Fibroblast of villous mesenchyme (primary cell): ENCODE data around the gene FAM184B. TPM values are rescaled to one million over a fixed set of nuclear protein-coding genes. Genes with fewer than 3 reads are reported as not detected.
"Not testable (repeated sequence)": the region's sequence is repeated elsewhere in the genome, so short reads cannot be mapped to it uniquely, and the experiment has no call there.

Source experiments
- DNase-seq: peaks from one replicate; pipeline ENCODE4 v3.0.0-alpha.2; 2010; ENCODE audit warnings: low read depth
- H3K4me3 ChIP-seq: 2 replicates; pipeline ENCODE4 v1.5.1; 2011; ENCODE audit warnings: low read depth, mild to moderate bottlenecking, low read length
- total RNA-seq: library from RNA; depleted of rRNA; stranded (reverse); fragments of >200 nt; gene quantifications from 2 replicates; pipeline ENCODE4 v1.2.3, GENCODE V29; 2012
- TF ChIP-seq, protein P1 (sequence below): IDR thresholded peaks from 2 replicates; pipeline ENCODE4 v1.5.1; 2012; ENCODE audit warnings: low read depth, mild to moderate bottlenecking, low read length; ENCODE audit not compliant: insufficient read depth

Gene FAM184B
- total RNA-seq, 1 donor = not detected

- TF ChIP-seq, protein P1, sequence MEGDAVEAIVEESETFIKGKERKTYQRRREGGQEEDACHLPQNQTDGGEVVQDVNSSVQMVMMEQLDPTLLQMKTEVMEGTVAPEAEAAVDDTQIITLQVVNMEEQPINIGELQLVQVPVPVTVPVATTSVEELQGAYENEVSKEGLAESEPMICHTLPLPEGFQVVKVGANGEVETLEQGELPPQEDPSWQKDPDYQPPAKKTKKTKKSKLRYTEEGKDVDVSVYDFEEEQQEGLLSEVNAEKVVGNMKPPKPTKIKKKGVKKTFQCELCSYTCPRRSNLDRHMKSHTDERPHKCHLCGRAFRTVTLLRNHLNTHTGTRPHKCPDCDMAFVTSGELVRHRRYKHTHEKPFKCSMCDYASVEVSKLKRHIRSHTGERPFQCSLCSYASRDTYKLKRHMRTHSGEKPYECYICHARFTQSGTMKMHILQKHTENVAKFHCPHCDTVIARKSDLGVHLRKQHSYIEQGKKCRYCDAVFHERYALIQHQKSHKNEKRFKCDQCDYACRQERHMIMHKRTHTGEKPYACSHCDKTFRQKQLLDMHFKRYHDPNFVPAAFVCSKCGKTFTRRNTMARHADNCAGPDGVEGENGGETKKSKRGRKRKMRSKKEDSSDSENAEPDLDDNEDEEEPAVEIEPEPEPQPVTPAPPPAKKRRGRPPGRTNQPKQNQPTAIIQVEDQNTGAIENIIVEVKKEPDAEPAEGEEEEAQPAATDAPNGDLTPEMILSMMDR = no peak
- no peak overlapping the region for H3K4me3 ChIP-seq
- no peak for DNase-seq
Measured at GRCh38 chr4:17713779-17714178, 67.6 kb downstream of the FAM184B start.

DNA sequence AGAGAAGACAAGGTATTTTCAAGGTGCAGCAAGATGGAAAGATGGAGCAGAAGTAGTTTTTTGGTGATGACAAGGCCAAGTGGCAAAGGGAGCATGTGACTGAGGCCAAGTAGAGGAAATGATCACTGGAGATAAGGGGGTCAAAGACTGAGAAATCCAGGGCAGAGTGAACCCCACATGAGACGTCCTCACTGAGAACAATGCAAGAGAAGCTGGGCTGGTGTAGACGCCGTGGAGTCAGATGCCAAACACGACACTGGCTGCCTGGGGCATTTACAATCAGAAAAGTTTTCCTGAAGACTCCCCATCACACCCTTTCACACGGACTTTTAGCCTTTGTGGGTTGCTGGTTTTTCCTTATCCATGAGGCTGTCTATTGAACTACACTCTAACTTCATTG, 69.3 kb downstream of the FAM184B start:
- no peak overlapping the region for H3K4me3 ChIP-seq
- TF ChIP-seq, protein P1 = no peak
- DNase-seq = no peak

DNA sequence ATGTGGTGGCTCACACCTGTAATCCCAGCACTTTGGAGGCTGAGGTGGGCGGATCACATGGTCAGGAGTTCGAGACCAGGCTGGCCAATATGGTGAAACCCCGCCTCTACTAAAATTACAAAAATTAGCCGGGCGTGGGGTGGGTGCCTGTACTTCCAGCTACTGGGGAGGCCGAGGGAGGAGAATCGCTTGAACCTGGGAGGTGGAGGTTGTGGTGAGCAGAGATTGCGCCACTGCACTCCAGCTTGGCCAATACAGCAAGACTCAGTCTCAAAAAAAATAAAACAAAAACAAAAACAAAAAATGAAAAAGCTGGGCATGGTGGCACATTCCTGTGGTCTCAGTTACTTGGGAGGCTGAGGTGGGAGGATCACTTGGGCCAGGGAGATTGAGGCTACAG, 70.2 kb downstream of the FAM184B start:
- DNase-seq, H3K4me3 ChIP-seq: not testable (repeated sequence)

GRCh38 chr4:17709763-17710068, 71.7 kb downstream of the FAM184B start:
- no peak for DNase-seq
- no peak overlapping the region for H3K4me3 ChIP-seq
- TF ChIP-seq, protein P1 = no peak

DNA sequence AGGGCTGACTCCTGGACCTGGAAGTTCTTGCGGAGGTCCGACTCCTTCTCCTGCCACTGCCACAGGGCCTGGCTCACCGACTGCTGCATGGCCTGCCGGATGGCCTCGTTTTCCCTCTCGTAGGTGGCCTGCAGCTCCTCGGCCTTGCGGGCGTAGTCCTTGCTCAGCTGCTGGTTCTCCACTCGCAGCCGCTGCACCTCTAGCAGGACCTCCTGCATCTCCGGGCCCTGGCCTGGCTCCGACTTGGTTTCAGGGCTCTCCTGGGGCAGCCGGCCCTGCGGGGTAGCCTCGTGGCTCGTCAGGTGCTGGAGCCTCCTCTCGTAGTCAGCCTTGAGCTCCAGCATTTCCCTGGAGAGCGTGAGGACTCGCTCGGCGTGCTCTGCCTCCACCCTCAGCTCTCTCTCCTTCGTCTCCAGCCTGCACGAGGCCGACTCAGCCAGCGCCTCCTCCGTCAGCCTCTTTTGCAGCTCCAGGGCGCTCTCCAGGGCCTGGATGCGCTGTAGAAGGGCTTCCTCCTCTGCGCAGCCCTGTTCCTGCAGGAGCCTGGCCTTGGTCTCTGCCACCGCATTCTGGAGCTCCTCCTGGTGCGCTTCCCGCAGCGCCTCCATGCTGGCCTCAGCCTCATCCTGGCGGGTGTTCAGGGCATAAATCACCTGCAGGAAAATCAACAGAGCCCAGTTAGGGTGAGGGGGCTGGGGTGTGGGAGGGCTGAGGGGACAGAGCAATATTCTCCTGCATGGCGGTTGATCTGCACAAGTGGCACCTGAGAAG, 72.2 kb downstream of the FAM184B start:
- no peak for DNase-seq
- H3K4me3 ChIP-seq = no peak overlapping the region
- TF ChIP-seq, protein P1 = no peak

GRCh38 chr4:17707671-17708070, 73.8 kb downstream of the FAM184B start:
- H3K4me3 ChIP-seq = no peak overlapping the region
- DNase-seq = no peak
- TF ChIP-seq, protein P1 = no peak

DNA sequence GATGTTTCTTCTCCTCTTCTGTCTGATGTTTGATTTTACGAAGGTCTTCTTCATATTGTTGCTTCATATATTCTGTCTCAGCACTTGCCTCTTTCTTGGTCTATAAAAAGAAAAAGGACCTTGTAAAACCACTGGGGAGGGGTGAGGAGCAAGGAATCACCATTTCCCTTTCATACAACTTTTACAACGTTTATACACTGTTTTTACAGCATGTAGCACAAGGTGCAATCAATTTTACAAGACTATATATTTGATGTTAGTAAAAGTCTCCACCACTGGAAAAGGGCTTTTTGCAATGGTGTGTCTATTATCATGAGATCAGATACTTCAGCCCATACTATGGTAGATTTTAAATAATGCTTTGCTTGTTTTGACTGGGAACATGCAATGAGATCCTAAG, 76.3 kb downstream of the FAM184B start:
- TF ChIP-seq, protein P1 = no peak
- no peak overlapping the region for H3K4me3 ChIP-seq
- no peak for DNase-seq
